HG03378 (cell line): Measurements from ENCODE around the gene QRICH2.
A peak's percentile ranks its signal among the peaks of the same experiment; 100 is the strongest.
"Not testable (repeated sequence)": the region's sequence is repeated elsewhere in the genome, so short reads cannot be mapped to it uniquely, and the experiment has no call there.

ENCODE experiments used
- ATAC-seq: cut with Tn5 transposase; IDR thresholded peaks from one replicate; pipeline ENCODE4 v1.9.1; 2021; ENCODE audit warnings: mild to moderate bottlenecking, moderate library complexity; ENCODE audit not compliant: unreplicated experiment

The QRICH2 gene

GRCh38 chr17:76307966-76308338 is at the start of gene QRICH2:
Gene QRICH2 (minus strand): TSS chr17:76308276. CDS start chr17:76307998, 278 bp downstream.
- no peak for ATAC-seq

DNA sequence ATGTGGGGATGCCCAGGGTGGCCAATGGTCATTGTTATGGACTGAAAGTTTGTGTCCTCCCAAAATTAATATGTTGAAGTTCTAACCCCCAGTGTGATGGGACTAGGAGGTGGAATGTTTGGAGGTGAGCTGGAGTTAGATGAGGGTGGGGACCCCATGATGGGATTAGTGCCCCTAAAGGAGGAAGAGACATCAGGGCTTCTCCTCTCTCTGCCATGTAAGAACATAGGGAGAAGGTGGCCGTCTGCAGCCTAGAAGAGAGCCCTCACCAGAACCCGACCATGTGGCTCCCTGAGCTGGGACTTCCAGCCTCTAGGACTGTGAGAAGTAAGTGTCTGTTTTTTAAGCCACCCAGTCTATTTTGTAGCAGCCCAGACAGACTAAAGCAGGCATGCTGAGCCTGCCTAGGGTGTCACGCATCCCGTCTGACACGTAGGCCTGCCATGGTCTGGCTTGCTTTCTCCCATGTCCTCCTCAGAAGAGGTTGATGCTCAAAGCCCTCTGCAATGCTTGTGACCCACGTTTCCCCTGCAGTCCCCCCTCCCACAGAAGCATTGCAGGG is 49.6 kb upstream of the QRICH2 start:
- no peak for ATAC-seq

- no peak for ATAC-seq
Measured at GRCh38 chr17:76356803-76357456, 48.9 kb upstream of the QRICH2 start.

GRCh38 chr17:76354747-76355310 is 46.8 kb upstream of the QRICH2 start:
- no peak for ATAC-seq

DNA sequence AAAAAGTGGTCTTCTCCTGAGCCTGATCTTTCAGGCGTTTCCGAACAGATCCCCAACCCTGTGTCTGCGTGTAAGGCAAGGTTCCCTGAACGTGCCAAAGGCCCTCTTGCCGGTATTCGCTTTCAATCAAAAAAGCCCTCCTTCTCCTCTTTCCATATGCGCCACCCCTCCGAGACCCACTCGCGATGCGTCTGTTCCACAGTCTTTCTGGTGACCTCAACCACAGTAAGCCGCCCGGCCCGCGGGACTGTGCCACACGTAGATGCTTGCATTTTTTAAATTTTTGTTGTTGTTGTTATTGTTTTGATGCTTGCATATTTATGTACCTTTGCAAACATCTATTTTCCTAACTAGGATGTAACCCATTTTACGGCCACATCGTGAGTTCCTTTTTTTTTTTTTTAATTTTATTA is 46.2 kb upstream of the QRICH2 start:
- no peak for ATAC-seq

DNA sequence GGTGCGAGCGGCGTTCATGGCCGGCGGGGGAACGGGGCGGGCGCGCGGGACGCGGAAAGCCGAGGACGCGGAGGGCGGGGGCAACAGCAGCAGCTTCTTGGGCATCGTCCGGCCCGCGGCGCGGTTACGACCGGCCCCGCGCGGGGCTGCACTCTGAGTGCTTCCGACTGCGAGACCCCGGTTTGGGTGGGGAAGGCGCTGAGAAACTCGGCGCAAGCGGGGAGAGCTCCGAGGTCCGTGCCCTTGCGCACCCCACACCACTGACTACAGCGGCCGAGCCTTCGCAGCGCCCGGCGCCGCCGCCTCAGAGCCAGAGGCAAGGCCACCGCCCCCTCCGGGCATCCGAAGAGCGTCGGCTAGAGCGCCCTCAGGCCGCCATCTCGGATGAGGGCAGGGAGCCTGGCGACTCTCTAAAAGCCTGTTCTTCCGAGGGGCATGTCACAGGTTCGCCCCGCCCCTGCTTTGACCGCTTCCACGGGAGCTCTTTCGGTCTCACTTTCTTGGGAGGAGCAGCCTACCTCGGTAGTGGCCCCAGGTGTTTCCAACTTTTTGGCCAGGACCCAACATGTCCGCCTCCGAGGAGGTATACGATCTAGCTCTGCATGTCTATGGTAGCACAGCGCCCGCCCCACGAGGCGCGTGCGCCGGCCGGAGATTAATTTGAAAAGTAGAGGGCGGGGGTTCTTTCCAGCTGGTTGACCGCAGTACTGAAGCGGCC is 45.7 kb upstream of the QRICH2 start, which contains the start of gene PRPSAP1:
TSS of gene PRPSAP1 (minus strand) at position 318 of the 718 bp plus-strand sequence. CDS start at position 105, 213 bp downstream.
- ATAC-seq = peak; percentile 75

DNA sequence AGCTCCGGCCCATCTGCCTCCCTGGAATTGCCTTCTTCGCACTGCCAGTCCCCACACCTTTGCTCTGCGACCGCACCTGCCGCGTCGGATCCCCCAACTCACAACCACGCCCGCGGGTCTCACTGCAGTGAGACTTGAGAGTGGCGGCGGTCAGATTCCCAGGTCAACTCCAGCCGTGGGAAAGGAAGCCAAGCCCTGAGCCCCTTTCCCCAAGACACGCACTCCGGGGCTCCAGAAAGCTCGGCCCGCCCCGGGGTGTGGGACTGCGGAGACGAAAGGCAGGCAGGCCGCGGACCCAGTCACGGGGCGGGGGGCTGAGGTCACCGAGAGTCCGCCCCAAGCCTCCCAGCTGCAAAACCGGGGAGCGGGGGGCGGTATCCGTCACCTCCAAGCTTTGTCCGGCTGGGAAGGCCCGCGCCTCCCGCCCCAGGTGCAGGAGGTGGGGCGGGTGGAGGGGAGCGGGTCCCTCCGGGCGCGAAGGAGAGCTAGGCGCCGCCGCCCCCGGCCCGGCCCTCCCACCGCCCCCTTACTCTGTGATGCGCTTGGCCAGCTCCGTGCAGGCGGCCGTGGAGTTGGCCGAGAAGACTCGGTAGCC is 45.0 kb upstream of the QRICH2 start:
- ATAC-seq = no peak

DNA sequence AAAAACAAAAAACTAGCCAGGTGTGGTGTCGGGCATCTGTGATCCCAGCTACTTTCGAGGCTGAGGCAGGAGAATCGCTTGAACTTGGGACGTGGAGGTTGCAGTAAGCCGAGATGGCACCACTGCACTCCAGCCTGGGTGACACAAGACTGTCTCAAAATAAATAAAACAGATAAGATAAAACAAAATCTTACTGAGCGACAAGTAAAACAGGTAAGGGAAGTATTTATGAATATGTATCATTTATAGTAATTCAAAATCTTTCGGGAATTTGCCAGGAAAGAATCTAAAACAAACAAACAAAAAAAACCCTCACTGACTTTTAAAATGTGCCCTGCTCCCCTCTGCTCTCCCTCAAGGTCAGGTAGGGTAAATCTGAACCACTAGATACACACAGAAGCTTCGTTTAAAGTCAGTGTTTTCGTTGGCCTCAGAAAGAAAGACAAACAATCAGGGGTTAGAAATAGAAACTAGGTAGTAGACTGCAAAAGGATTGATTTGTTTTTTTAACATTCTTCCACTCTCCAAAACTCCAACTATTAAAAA is 43.5 kb upstream of the QRICH2 start:
- ATAC-seq = no peak

DNA sequence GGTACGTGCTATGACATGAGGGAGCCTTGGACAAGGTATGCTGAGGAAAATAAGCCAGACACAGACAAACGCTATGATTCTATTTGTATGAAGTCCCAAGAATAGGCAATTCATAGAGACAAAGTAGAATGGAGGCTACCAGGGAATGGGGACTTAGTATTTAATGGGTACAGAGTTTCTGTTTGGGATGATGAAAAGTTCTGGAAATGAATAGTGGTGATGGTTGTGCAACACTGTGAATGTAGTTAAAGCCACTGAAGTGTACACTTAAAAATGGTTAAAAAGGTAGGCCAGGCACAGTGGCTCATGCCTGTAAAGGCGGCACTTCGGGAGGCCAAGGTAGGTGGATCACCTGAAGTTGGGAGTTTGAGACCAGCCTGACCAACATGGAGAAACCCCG is 42.4 kb upstream of the QRICH2 start:
- ATAC-seq = no peak

DNA sequence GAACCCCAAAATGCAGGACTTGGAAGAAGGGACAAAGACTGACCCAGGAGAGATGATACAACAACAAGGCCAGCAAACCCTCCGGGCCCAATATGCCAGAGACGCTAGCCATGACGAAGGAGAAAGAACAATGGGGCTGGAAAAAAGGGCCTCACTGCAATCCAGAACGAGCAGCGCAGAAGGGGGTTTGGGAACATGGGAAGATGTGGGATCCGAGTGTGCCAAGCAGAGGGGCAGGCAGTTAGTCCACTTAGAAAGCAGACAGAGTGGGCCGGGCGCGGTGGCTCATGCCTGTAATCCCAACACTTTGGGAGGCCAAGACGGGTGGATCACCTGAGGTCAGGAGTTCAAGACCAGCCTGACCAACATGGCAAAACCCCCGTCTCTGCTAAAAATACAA is 38.9 kb upstream of the QRICH2 start:
- not testable (repeated sequence) for ATAC-seq

GRCh38 chr17:76345377-76345974 is 37.4 kb upstream of the QRICH2 start:
- no peak for ATAC-seq

GRCh38 chr17:76343106-76343505 is 35.0 kb upstream of the QRICH2 start:
- ATAC-seq = no peak

DNA sequence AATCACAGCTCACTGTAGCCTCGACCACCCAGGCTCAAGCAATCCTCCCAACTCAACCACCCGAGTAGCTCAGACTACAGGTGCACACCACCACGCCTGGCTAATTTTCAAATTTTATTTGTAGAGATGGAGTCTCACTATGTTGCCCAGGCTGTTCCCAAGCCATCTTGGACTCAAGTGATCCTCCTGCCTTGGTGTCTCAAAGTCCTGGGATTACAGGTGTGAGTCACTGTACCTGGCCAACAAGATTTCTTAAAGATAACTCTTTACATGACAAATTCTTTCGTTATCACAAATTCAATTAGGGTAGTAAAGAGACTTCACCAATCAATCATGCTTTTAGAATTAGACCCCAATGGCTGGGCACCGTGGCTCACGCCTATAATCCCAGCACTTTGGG is 33.2 kb upstream of the QRICH2 start:
- ATAC-seq = no peak

- no peak for ATAC-seq
Measured at GRCh38 chr17:76337413-76337777, 29.3 kb upstream of the QRICH2 start.

GRCh38 chr17:76336756-76337412 is 28.8 kb upstream of the QRICH2 start:
- no peak for ATAC-seq

GRCh38 chr17:76335716-76336381 is 27.8 kb upstream of the QRICH2 start:
- no peak for ATAC-seq

GRCh38 chr17:76333673-76334505 is 25.8 kb upstream of the QRICH2 start:
- ATAC-seq = no peak

DNA sequence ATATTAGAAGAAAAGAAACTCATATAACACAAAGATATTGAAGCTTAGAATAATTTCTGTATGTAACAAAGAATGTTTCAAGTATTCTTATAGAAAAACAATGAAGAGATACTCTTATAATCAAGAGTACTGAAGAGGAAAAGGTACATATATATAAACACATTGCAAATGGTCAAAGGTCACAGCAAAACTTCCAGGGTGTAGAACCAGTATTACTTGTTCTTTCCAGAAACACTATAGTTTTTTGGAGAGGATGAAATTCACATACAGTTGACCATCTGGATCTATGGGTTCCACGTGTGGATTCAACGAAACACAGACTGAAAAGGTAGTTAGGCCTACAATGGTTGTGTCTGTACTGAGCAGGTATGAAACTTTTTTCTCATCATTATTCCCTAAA is 23.0 kb upstream of the QRICH2 start:
- no peak for ATAC-seq

DNA sequence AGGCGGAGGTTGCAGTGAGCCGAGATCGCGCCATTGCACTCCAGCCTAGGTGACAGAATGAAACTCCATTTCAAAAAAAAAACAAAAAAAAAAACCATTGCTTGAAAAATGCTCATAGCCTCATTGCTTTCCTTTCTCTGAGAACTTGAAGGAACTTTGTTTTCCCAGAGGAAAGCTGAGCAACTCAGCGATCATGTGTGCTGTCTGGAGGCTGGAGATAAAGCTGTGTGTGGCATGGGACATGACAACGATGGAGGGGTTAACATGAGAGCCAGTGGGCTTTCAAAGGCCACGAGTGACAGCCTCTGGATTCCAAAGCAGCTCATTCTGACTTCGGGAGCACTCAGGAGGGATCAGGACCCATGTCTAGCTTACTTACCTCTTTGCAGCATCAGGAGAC is 21.6 kb upstream of the QRICH2 start:
- ATAC-seq = no peak
